GM12872 (cell line): Measurements from ENCODE around the gene PAK2.

Source experiments
- CTCF ChIP-seq: IDR thresholded peaks from 3 replicates; pipeline ENCODE4 v1.5.1; 2011; ENCODE audit warnings: low read depth, mild to moderate bottlenecking, low read length, moderate library complexity; ENCODE audit not compliant: insufficient read depth

Gene PAK2

GRCh38 chr3:196790636-196791035 lies 51.0 kb downstream of the PAK2 start:
- TF ChIP-seq CTCF = no peak

DNA sequence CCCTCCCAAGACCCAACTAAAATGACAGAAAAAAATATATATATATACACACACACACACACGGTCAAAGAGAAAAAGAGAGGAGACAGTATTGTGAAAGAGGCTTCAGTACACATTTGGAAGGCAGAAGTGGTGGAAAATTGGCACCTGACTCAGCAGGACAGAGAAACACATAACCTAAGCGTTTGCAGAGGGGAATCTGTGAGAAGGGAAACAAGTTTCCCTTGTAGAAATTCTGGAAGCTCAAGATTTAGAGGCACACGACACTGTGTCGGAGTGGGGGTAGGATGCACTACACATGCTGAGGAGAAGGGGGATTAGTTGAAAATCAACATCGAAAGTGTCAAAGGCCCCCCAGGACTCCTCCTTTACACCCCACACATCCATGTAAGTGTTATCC lies 53.1 kb downstream of the PAK2 start:
- TF ChIP-seq CTCF = no peak

DNA sequence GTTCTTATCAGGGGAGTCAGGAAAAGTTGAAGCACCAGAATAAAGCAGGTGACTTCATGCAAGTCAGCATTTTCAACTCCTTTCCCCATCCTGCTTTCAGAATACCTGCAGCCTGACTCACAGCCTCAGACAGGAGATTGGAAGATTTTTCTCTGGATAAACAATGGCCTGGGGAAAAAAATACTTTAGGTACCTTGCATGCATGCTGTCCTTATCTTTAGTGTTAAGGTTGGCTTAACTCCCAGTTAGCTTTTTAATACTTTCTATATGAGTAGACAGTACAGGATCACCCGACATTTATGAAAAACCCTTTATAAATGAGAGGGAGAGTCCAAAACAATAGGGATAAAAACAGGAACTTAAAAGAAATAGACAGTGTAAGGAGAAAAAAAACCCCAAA lies 53.6 kb downstream of the PAK2 start:
- no peak for TF ChIP-seq CTCF

- no peak for TF ChIP-seq CTCF
Measured at GRCh38 chr3:196794467-196794866, 54.8 kb downstream of the PAK2 start.

DNA sequence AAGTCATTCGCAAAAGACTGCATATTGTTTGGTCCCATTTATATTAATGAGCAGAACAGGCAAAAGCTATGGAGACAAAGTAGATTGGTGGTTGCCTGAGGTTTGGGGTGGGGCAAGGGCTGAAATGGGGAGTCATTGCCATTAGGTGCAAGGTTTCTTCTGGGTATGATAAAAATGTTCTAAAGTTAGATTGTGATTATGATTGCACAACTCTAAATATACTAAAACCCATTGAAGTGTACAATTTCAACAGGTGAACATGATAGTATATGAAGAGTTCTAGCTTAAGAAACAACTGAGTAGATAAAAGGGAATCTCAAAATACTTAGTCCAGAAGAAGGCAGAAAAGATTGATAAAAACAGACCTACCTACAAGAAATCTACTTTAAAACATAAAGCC lies 56.7 kb downstream of the PAK2 start:
- no peak for TF ChIP-seq CTCF

GRCh38 chr3:196800742-196801434 lies 61.2 kb downstream of the PAK2 start:
- no peak for TF ChIP-seq CTCF

GRCh38 chr3:196803891-196804468 lies 64.3 kb downstream of the PAK2 start:
- no peak for TF ChIP-seq CTCF

DNA sequence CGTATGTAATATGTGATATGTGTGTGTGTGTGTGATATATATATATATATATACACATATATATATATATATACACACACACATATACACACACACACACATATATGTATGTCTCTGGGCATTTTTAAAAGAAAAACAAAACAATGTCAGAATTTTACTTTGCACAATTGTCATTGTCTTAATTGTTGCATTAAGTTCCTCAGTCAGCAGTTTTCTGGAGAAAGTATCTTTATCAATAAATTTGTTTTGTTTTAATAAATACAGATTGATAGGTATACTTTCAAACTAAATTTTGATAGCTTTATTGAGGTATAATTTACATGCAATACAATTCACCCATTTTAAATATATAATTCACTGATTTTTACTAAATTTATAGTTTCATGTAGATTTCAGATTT lies 65.1 kb downstream of the PAK2 start:
- TF ChIP-seq CTCF = no peak
